Stimulated activated CD8-positive, alpha-beta memory T cell treated with anti-CD3 and anti-CD28 coated beads, Interleukin-4, amount 100 ng/mL, for 48 hours (primary cell): ENCODE measurements around the gene ADAMTS2.
"Not testable (repeated sequence)": the region's sequence is repeated elsewhere in the genome, so short reads cannot be mapped to it uniquely, and the experiment has no call there.

ENCODE experiments used
- DNase-seq: peaks from one replicate; pipeline ENCODE4 v3.0.0-alpha.2; 2020

ADAMTS2 gene

GRCh38 chr5:179294891-179295777 lies 50.1 kb downstream of the ADAMTS2 start:
- no peak for DNase-seq

- no peak for DNase-seq
Measured at GRCh38 chr5:179294131-179294780, 51.0 kb downstream of the ADAMTS2 start.

- no peak for DNase-seq
Measured at GRCh38 chr5:179292681-179293635, 52.3 kb downstream of the ADAMTS2 start.

GRCh38 chr5:179292202-179292601 lies 53.1 kb downstream of the ADAMTS2 start:
- no peak for DNase-seq

GRCh38 chr5:179290681-179291540 lies 54.4 kb downstream of the ADAMTS2 start:
- DNase-seq, result no peak

GRCh38 chr5:179289756-179290385 lies 55.4 kb downstream of the ADAMTS2 start:
- DNase-seq, result no peak

- DNase-seq, result no peak
Measured at GRCh38 chr5:179288809-179289185, 56.5 kb downstream of the ADAMTS2 start.

GRCh38 chr5:179288101-179288808 lies 57.0 kb downstream of the ADAMTS2 start:
- DNase-seq, result no peak

- no peak for DNase-seq
Measured at GRCh38 chr5:179287631-179288030, 57.6 kb downstream of the ADAMTS2 start.

GRCh38 chr5:179287071-179287470 lies 58.2 kb downstream of the ADAMTS2 start:
- no peak for DNase-seq

- DNase-seq, result not testable (repeated sequence)
Measured at GRCh38 chr5:179285776-179286162, 59.5 kb downstream of the ADAMTS2 start.

GRCh38 chr5:179284751-179285631 lies 60.3 kb downstream of the ADAMTS2 start:
- no peak for DNase-seq

- DNase-seq, result not testable (repeated sequence)
Measured at GRCh38 chr5:179283908-179284307, 61.4 kb downstream of the ADAMTS2 start.

GRCh38 chr5:179281694-179282093 lies 63.6 kb downstream of the ADAMTS2 start:
- no peak for DNase-seq

- no peak for DNase-seq
Measured at GRCh38 chr5:179280095-179280490, 65.2 kb downstream of the ADAMTS2 start.

GRCh38 chr5:179279347-179280094 lies 65.7 kb downstream of the ADAMTS2 start:
- no peak for DNase-seq

GRCh38 chr5:179278546-179278945 lies 66.7 kb downstream of the ADAMTS2 start:
- DNase-seq, result no peak

GRCh38 chr5:179278119-179278518 lies 67.1 kb downstream of the ADAMTS2 start:
- DNase-seq, result no peak

- no peak for DNase-seq
Measured at GRCh38 chr5:179276838-179277395, 68.3 kb downstream of the ADAMTS2 start.
